Esophagus squamous epithelium (tissue), 5 donors: Measurements from ENCODE around the gene ASXL3. TPM values are rescaled to one million over a fixed set of nuclear protein-coding genes. Genes with fewer than 3 reads are reported as not detected.

Experiments used
- DNase-seq: peaks from one replicate; lab custom pipeline; 2025; lab: John Stamatoyannopoulos, UW
- H3K27ac ChIP-seq, 4 donors: fragments of 200-600 bp; sonication (generic); one replicate each; pipeline ENCODE4 v1.5.1; 2016 to 2019; ENCODE audit warnings: mild to moderate bottlenecking in 1 of 4
- H3K27me3 ChIP-seq, 4 donors: fragments of 200-600 bp; sonication (generic); 1 replicate in 3 of 4; 2 replicates in 1 of 4; pipeline versions ENCODE4 v1.5.1 to v1.6.0; 2017 to 2021; ENCODE audit warnings: antibody characterized with exemption in 1 of 4
- H3K36me3 ChIP-seq, 3 donors: fragments of 200-600 bp; sonication (generic); one replicate each; pipeline ENCODE4 v1.5.1; 2016 to 2019
- H3K4me1 ChIP-seq, 3 donors: fragments of 200-600 bp; sonication (generic); one replicate each; pipeline ENCODE4 v1.5.1; 2017 to 2019
- H3K4me3 ChIP-seq, 4 donors: fragments of 200-600 bp; sonication (generic); 1 replicate in 3 of 4; 2 replicates in 1 of 4; pipeline ENCODE4 v1.5.1; 2016 to 2019; ENCODE audit warnings: mild to moderate bottlenecking in 2 of 4, moderate library complexity in 1 of 4
- H3K9me3 ChIP-seq, 3 donors: fragments of 200-600 bp; sonication (generic); one replicate each; pipeline ENCODE4 v1.5.1; 2016 to 2019
- POLR2A ChIP-seq, 4 donors: fragments of 450-650 bp; IDR thresholded peaks; one replicate each; pipeline ENCODE4 v1.6.1; 2017; ENCODE audit warnings: antibody characterized with exemption in 4 of 4, mild to moderate bottlenecking in 4 of 4, moderate library complexity in 3 of 4
- WGBS, 2 donors: methylation state at CpG; one replicate each; pipeline ENCODE4 v1.1.5; 2018; 5-methylcytosine and 5-hydroxymethylcytosine counted together
- intact Hi-C: fragments of 100-400 bp; cut with DNase I; formaldehyde crosslinking; loops from one replicate; pipeline ENCODE4 v1.15.0; 2022
- total RNA-seq, 4 donors: library from RNA; depleted of rRNA; stranded (reverse); fragments of >200 nt; gene quantifications; one replicate each; pipeline ENCODE4 v1.1.0, GENCODE V29; 2016
- TF ChIP-seq, protein P1 (sequence below), 6 experiments: fragments of 450-650 bp in 4 of 6; fragments of 200-600 bp in 2 of 6; sonication (generic) in 2 of 6; IDR thresholded peaks; one replicate each; pipeline ENCODE4 v1.5.1; 2016 to 2019; ENCODE audit warnings: antibody characterized with exemption in 6 of 6, mild to moderate bottlenecking in 4 of 6, moderate library complexity in 4 of 6
- donor health status: DM: yes; HTN: yes; CAD: no.

Gene ASXL3
- total RNA-seq, 4 donors from 2014 or later = 0.18 to 0.57 (median 0.18) TPM; not detected in 1

DNA sequence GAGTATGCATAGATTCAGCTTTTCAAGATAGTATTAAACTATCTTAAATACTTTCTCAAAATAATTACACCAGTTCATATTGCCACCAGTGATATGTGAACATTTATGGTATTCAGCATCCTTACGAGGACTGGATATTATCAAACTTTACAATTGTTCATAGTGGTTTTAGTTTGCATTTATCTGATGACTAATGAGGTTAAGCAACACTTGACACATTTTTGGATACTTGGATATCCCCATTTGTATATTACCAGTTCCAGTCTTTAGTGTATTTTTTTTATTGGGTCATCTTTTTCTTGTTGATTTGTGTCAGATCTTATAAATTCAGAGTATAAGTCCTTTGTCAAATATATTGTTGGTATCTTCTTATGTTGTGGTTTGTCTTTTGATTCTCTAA lies 128.4 kb downstream of the ASXL3 start:
- Histone ChIP-seq H3K27ac (no peak overlapping the region), H3K27me3 (no peaks in the 10 kb centered on the region), H3K36me3 (no peaks in the 10 kb centered on the region), H3K9me3 (no peaks in the 10 kb centered on the region), H3K4me3 (no peak overlapping the region), H3K4me1 (no peaks in the 10 kb centered on the region)
- DNase-seq = no peak
- 0 to 29% methylated on average over 1 of the region's 1 CpG for WGBS, 2 donors
- intact Hi-C loops = no loop called here
- TF ChIP-seq, protein P1, sequence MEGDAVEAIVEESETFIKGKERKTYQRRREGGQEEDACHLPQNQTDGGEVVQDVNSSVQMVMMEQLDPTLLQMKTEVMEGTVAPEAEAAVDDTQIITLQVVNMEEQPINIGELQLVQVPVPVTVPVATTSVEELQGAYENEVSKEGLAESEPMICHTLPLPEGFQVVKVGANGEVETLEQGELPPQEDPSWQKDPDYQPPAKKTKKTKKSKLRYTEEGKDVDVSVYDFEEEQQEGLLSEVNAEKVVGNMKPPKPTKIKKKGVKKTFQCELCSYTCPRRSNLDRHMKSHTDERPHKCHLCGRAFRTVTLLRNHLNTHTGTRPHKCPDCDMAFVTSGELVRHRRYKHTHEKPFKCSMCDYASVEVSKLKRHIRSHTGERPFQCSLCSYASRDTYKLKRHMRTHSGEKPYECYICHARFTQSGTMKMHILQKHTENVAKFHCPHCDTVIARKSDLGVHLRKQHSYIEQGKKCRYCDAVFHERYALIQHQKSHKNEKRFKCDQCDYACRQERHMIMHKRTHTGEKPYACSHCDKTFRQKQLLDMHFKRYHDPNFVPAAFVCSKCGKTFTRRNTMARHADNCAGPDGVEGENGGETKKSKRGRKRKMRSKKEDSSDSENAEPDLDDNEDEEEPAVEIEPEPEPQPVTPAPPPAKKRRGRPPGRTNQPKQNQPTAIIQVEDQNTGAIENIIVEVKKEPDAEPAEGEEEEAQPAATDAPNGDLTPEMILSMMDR (IDR thresholded peaks at IDR 0.05) = no peak
- no peak for TF ChIP-seq POLR2A (IDR thresholded peaks at IDR 0.05)

DNA sequence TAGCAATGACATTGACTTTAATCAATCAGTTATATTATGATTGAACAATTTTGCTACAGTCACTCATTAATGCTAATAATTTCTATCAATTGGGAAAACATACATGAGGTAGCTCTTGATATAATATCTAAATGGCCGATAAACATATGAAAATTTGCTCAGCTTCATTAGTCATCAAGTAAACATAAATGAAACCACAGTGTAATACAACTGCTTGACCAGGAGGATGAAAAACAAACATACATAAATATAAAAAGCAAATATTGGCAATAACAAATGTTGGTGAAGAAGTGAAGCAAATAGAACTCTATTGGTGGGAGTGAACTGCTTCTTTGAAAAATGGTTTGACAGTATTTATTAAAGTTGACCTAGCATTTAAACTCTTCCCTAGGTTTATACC lies 130.9 kb downstream of the ASXL3 start:
- no peaks in the 10 kb centered on the region for H3K27me3 ChIP-seq
- DNase-seq = no peak
- no peaks in the 10 kb centered on the region for H3K4me1 ChIP-seq
- no peak overlapping the region for H3K4me3 ChIP-seq
- 76 to 79% methylated on average over 1 of the region's 1 CpG for WGBS, 2 donors
- H3K9me3 ChIP-seq = no peaks in the 10 kb centered on the region
- no peak overlapping the region for H3K27ac ChIP-seq
- no peaks in the 10 kb centered on the region for H3K36me3 ChIP-seq
- TF ChIP-seq POLR2A (IDR thresholded peaks at IDR 0.05) = no peak
- TF ChIP-seq, protein P1 (IDR thresholded peaks at IDR 0.05) = no peak
- intact Hi-C loops = no loop called here

DNA sequence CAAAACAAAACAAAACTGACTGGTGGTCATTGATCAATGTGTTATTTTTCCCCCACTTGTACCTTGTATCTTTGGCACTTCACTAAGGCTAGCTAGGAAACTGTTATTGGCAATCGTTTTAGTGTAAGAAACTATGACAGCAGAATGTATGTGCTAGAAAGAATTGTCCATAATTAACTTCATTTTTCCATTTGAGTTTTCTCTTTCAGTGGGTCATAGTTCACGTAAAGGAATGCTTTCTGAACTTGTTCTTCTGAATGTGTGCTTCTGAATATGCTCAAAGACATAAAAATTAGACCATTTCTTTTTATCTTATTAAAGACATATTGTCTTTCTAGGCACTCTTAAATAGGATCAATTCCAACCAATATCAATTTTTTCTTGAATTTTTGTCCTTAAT lies 132.2 kb downstream of the ASXL3 start:
- Histone ChIP-seq H3K27ac (no peak overlapping the region), H3K9me3 (no peaks in the 10 kb centered on the region), H3K36me3 (no peaks in the 10 kb centered on the region), H3K4me1 (no peaks in the 10 kb centered on the region), H3K27me3 (no peaks in the 10 kb centered on the region), H3K4me3 (no peak overlapping the region)
- WGBS, 2 donors = 73 to 83% methylated on average over 2 of the region's 2 CpGs
- no peak for TF ChIP-seq POLR2A (IDR thresholded peaks at IDR 0.05)
- TF ChIP-seq, protein P1 (IDR thresholded peaks at IDR 0.05) = no peak
- intact Hi-C loops = no loop called here
- DNase-seq = no peak

DNA sequence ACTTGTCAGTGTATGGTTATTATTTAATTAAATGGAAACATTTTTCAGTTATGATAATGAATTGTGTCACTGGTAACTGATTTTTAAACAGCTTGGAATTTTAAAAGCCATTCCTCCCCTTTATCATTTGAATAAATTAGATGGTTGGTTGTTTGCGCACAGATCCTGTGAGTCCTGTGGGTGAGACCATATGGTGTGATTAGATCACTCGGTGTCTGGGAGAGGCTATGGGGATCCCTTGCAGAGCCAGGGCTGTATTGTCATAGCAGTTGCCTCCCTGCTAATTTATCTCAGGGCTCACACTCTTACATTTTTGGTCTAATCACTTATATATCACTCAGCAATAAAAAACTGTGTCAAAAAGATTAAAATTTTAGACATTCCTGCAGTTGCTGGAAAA lies 133.5 kb downstream of the ASXL3 start:
- Histone ChIP-seq H3K36me3 (no peaks in the 10 kb centered on the region), H3K27ac (no peak overlapping the region), H3K4me3 (no peak overlapping the region), H3K4me1 (no peaks in the 10 kb centered on the region), H3K27me3 (no peaks in the 10 kb centered on the region), H3K9me3 (no peaks in the 10 kb centered on the region)
- intact Hi-C loops = no loop called here
- DNase-seq = no peak
- WGBS, 2 donors = 78 to 93% methylated on average over 2 of the region's 2 CpGs
- TF ChIP-seq POLR2A (IDR thresholded peaks at IDR 0.05) = no peak
- TF ChIP-seq, protein P1 (IDR thresholded peaks at IDR 0.05) = no peak

DNA sequence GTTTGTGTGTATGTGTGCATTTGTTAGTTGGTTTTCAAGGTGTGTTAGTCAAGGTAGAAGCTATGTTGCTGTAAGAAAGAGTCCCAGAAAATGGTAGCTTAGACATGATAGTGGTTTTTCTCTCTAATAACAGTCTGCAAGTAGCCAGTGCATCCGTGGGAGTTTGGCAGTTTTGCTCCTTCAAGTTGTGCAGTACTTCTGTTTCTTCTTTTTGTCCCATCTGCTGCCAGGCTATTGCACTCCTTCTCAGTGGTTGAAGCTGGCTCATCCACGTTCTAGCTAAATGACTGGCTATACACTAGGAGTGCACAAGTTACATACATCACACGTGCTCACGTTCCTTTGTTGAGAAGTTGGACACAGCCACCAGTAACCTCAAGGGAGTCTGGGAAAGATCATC lies 134.7 kb downstream of the ASXL3 start:
- H3K9me3 ChIP-seq = no peaks in the 10 kb centered on the region
- 54 to 73% methylated on average over 4 of the region's 4 CpGs for WGBS, 2 donors
- TF ChIP-seq, protein P1 (IDR thresholded peaks at IDR 0.05) = no peak
- no peaks in the 10 kb centered on the region for H3K27me3 ChIP-seq
- H3K4me1 ChIP-seq = no peaks in the 10 kb centered on the region
- no peak for DNase-seq
- H3K27ac ChIP-seq = no peak overlapping the region
- intact Hi-C loops = no loop called here
- no peak overlapping the region for H3K4me3 ChIP-seq
- H3K36me3 ChIP-seq = no peaks in the 10 kb centered on the region
